Loucy (cell line): Measurements from ENCODE around the gene DDX49.

Experiments used
- CTCF ChIP-seq: fragments of 200-600 bp; sonication (generic); conservative IDR thresholded peaks from 2 replicates; pipeline ENCODE4 v1.5.1; 2014; ENCODE audit warnings: mild to moderate bottlenecking, antibody characterized with exemption, low read length
- EZH2phosphoT487 ChIP-seq: fragments of 200-600 bp; IDR thresholded peaks from 2 replicates; pipeline ENCODE4 v1.6.1; 2018; ENCODE audit warnings: antibody characterized with exemption, mild to moderate bottlenecking, moderate library complexity, borderline replicate concordance

GRCh38 chr19:18919086-18919899, at the start of gene DDX49, which contains the start of gene COPE:
- TF ChIP-seq CTCF, result no peak
- TF ChIP-seq EZH2phosphoT487, result no peak
